Measurements from ENCODE around the gene ERRFI1. TPM values are rescaled to one million over a fixed set of nuclear protein-coding genes. Genes with fewer than 3 reads are reported as not detected.

The ERRFI1 gene
- total RNA-seq, 2 experiments from 2014 or later: not detected

GRCh38 chr1:7970246-7970645 is 55.9 kb downstream of the ERRFI1 start:
- Histone ChIP-seq H3K9me2 (ENCODE audit: insufficient read depth, low read length) (no peaks in the 10 kb centered on the region), H3K4me3 (ENCODE audit: low read depth, low read length, poor library complexity, severe bottlenecking) (no peak overlapping the region), H3K36me3 (ENCODE audit: insufficient read depth, low read length) (peaks cover 84% of the 10 kb centered on the region), H2AFZ (ENCODE audit: low read length) (no peak overlapping the region), H4K20me1 (ENCODE audit: insufficient read depth, low read length) (0 out of 2 replicates have a peak, but pooled peaks cover 6% of the 10 kb centered on the region), H3K9me3 (ENCODE audit: low read length) (no peaks in the 10 kb centered on the region), H3K79me2 (ENCODE audit: insufficient read depth, low read depth, low read length) (peaks cover 21% of the 10 kb centered on the region; the same call in 1 of the 2 replicates), H3K27ac (ENCODE audit: low read depth, low read length, poor library complexity, severe bottlenecking) (no peak overlapping the region), H3K4me2 (ENCODE audit: low read length) (no peak overlapping the region), H3K4me1 (ENCODE audit: insufficient read depth, low read length, poor library complexity, severe bottlenecking) (peaks cover 12% of the 10 kb centered on the region)
- POLR2A ChIA-PET: no interaction called here
- intact Hi-C loops (cut with micrococcal nuclease; ENCODE audit: unreplicated experiment): no loop called here
- TF ChIP-seq EZH2phosphoT487 (IDR thresholded peaks at IDR 0.05; ENCODE audit: borderline replicate concordance, low read depth, low read length) (no peak), CTCF (conservative IDR thresholded peaks at IDR 0.05; ENCODE audit: low read length) (no peak)
- no TSS peak for BruUV-seq (replicated peaks)
- no peak for DNase-seq (ENCODE audit: low spot score)
- CTCF ChIA-PET (ENCODE audit: unreplicated experiment): interaction anchor here (0.5 kb wide), 1 partner anchor 1774 kb away, joined by 3 read pairs; no protein-coding TSS in a partner anchor

DNA sequence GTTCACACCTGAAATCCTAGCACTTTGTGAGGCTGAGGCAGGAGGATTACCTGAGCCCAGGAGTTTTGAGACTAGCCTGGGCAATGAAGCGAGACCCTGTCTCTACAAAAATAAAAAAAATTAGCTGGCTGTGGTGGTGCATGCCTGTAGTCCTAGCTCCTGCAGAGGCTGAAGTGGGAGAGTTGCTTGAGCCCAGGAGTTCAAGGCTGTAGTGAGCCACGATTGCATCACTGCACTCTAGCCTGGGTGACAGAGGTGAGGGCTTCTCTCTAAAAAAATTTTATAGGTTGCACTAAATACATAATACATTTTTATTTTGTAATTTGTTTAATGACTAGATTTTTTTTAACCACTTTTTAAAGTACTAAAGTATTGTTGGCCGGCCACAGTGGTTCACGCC is 58.5 kb downstream of the ERRFI1 start:
- Histone ChIP-seq H3K4me3 (ENCODE audit: low read depth, low read length, poor library complexity, severe bottlenecking) (no peak overlapping the region), H3K27ac (ENCODE audit: low read depth, low read length, poor library complexity, severe bottlenecking) (no peak overlapping the region), H3K4me2 (ENCODE audit: low read length) (no peak overlapping the region), H3K4me1 (ENCODE audit: insufficient read depth, low read length, poor library complexity, severe bottlenecking) (peaks cover 28% of the 10 kb centered on the region), H4K20me1 (ENCODE audit: insufficient read depth, low read length) (peaks cover 6% of the 10 kb centered on the region; the same call in 1 of the 2 replicates), H3K79me2 (ENCODE audit: insufficient read depth, low read depth, low read length) (peaks cover 39% of the 10 kb centered on the region), H3K36me3 (ENCODE audit: insufficient read depth, low read length) (peaks cover 97% of the 10 kb centered on the region), H2AFZ (ENCODE audit: low read length) (no peak overlapping the region), H3K9me2 (ENCODE audit: insufficient read depth, low read length) (no peaks in the 10 kb centered on the region), H3K9me3 (ENCODE audit: low read length) (no peaks in the 10 kb centered on the region)
- POLR2A ChIA-PET: interaction anchor here (0.7 kb wide), 1 partner anchor 12 kb away, joined by 3 read pairs; no protein-coding TSS in a partner anchor
- DNase-seq (ENCODE audit: low spot score): no peak
- intact Hi-C loops (cut with micrococcal nuclease; ENCODE audit: unreplicated experiment): no loop called here
- CTCF ChIA-PET (ENCODE audit: unreplicated experiment): no interaction called here
- no peak for TF ChIP-seq EZH2phosphoT487 (IDR thresholded peaks at IDR 0.05; ENCODE audit: borderline replicate concordance, low read depth, low read length)
- no peak for TF ChIP-seq CTCF (conservative IDR thresholded peaks at IDR 0.05; ENCODE audit: low read length)
- no TSS peak for BruUV-seq (replicated peaks)

GRCh38 chr1:7967196-7967595 is 58.9 kb downstream of the ERRFI1 start:
- H3K4me1 ChIP-seq (ENCODE audit: insufficient read depth, low read length, poor library complexity, severe bottlenecking): peaks cover 32% of the 10 kb centered on the region
- peaks cover 6% of the 10 kb centered on the region; the same call in 1 of the 2 replicates for H4K20me1 ChIP-seq (ENCODE audit: insufficient read depth, low read length)

More at GRCh38 chr1:7967196-7967595, 58.9 kb downstream of the ERRFI1 start:
- no peaks in the 10 kb centered on the region for H3K9me2 ChIP-seq (ENCODE audit: insufficient read depth, low read length)
- no peak for DNase-seq (ENCODE audit: low spot score)
- POLR2A ChIA-PET: interaction anchor here (0.7 kb wide), 1 partner anchor 11 kb away, joined by 3 read pairs; no protein-coding TSS in a partner anchor
- H2AFZ ChIP-seq (ENCODE audit: low read length): no peak overlapping the region
- intact Hi-C loops (cut with micrococcal nuclease; ENCODE audit: unreplicated experiment): no loop called here
- H3K4me3 ChIP-seq (ENCODE audit: low read depth, low read length, poor library complexity, severe bottlenecking): no peak overlapping the region
- no peak overlapping the region; the same call in 1 of the 2 replicates for H3K4me2 ChIP-seq (ENCODE audit: low read length)
- H3K27ac ChIP-seq (ENCODE audit: low read depth, low read length, poor library complexity, severe bottlenecking): no peak overlapping the region
- no peaks in the 10 kb centered on the region for H3K9me3 ChIP-seq (ENCODE audit: low read length)
- TF ChIP-seq CTCF (conservative IDR thresholded peaks at IDR 0.05; ENCODE audit: low read length) (no peak), EZH2phosphoT487 (IDR thresholded peaks at IDR 0.05; ENCODE audit: borderline replicate concordance, low read depth, low read length) (no peak)
- peaks cover 92% of the 10 kb centered on the region for H3K36me3 ChIP-seq (ENCODE audit: insufficient read depth, low read length)
- H3K79me2 ChIP-seq (ENCODE audit: insufficient read depth, low read depth, low read length): peaks cover 44% of the 10 kb centered on the region
- CTCF ChIA-PET (ENCODE audit: unreplicated experiment): no interaction called here
- BruUV-seq (replicated peaks): no TSS peak
